HG03558 (cell line): Measurements from ENCODE around the gene SPTLC1.
"Not testable (repeated sequence)": the region's sequence is repeated elsewhere in the genome, so short reads cannot be mapped to it uniquely, and the experiment has no call there.

Experiments used
- ATAC-seq: cut with Tn5 transposase; IDR thresholded peaks from one replicate; pipeline ENCODE4 v1.9.1; 2021; ENCODE audit warnings: moderate number of reproducible peaks; ENCODE audit not compliant: unreplicated experiment; ENCODE audit errors: extremely low read depth

Gene SPTLC1

GRCh38 chr9:92141144-92142129, 26.2 kb upstream of the SPTLC1 start:
- no peak for ATAC-seq

GRCh38 chr9:92140754-92141143, 25.5 kb upstream of the SPTLC1 start:
- ATAC-seq, result no peak

GRCh38 chr9:92140074-92140753, 25.0 kb upstream of the SPTLC1 start:
- ATAC-seq, result no peak

- ATAC-seq, result not testable (repeated sequence)
These were observed 23.8 kb upstream of the SPTLC1 start for GRCh38 chr9:92138960-92139540.

- no peak for ATAC-seq
These were observed 23.1 kb upstream of the SPTLC1 start for GRCh38 chr9:92138157-92138959.

GRCh38 chr9:92136184-92136858, 21.1 kb upstream of the SPTLC1 start:
- ATAC-seq, result no peak

GRCh38 chr9:92135576-92135975, 20.4 kb upstream of the SPTLC1 start:
- ATAC-seq, result no peak

GRCh38 chr9:92133949-92134604, 18.9 kb upstream of the SPTLC1 start:
- no peak for ATAC-seq

- not testable (repeated sequence) for ATAC-seq
These were observed 17.7 kb upstream of the SPTLC1 start for GRCh38 chr9:92132913-92133312.

- ATAC-seq, result no peak
These were observed 17.3 kb upstream of the SPTLC1 start for GRCh38 chr9:92132501-92132900.

- no peak for ATAC-seq
These were observed 7.6 kb upstream of the SPTLC1 start for GRCh38 chr9:92122800-92123199.

- ATAC-seq, result no peak
These were observed 6.8 kb upstream of the SPTLC1 start for GRCh38 chr9:92122061-92122460.

GRCh38 chr9:92121265-92121664, 6.1 kb upstream of the SPTLC1 start:
- no peak for ATAC-seq

GRCh38 chr9:92120138-92120537, 4.9 kb upstream of the SPTLC1 start:
- no peak for ATAC-seq

- no peak for ATAC-seq
These were observed 4.4 kb upstream of the SPTLC1 start for GRCh38 chr9:92119586-92119985.

- ATAC-seq, result no peak
These were observed 7.1 kb downstream of the SPTLC1 start for GRCh38 chr9:92108122-92108521.

GRCh38 chr9:92105446-92106225, 9.6 kb downstream of the SPTLC1 start:
- not testable (repeated sequence) for ATAC-seq

- not testable (repeated sequence) for ATAC-seq
These were observed 11.6 kb downstream of the SPTLC1 start for GRCh38 chr9:92103601-92104000.
